IPS DF 4.7 (cell line): Measurements from ENCODE around the gene GPR4.

Experiments
- DNase-seq: peaks from one replicate; pipeline ENCODE4 v3.0.0-alpha.2; 2013; ENCODE audit warnings: low spot score; ENCODE audit errors: extremely low read depth

The GPR4 gene

DNA sequence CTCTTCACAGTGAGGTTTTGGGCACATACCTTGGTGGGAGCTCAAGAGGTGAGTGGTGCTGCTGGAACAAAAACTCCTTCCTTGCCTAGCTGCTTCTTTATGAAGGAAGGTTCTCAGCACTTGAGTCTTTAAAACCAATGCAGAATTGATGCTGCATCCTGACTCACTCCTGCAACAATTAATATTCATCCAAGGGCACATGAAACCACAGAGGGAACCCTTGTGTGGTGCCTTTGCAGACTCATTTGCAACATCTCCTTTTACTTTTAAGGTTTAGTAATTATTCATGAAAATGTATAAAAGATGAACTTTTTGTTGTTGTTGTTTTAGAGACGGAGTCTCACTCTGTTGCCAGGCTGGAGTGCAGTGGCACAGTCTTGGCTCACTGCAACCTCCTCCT is 47.5 kb downstream of the GPR4 start:
- no peak for DNase-seq

DNA sequence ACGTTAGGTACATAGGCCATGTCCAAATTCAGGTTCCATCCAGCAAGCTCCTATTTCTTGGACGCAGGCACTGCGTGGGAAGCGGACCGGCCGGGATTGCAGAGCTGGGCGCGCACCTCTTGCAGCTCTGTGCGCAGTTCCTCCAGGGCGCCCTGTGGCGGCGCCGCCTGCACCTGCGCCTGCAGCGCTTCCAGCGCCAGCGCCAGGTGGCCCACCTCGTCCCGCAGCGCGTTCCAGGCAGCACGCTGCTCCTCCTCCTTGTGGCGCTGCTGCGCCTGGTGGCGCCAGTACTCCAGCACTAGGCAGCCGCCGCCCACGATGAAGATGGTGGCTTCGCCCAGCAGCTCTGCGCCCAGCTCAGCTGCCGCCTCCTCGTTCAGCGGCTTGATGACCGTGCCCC is 48.5 kb downstream of the GPR4 start:
- no peak for DNase-seq

DNA sequence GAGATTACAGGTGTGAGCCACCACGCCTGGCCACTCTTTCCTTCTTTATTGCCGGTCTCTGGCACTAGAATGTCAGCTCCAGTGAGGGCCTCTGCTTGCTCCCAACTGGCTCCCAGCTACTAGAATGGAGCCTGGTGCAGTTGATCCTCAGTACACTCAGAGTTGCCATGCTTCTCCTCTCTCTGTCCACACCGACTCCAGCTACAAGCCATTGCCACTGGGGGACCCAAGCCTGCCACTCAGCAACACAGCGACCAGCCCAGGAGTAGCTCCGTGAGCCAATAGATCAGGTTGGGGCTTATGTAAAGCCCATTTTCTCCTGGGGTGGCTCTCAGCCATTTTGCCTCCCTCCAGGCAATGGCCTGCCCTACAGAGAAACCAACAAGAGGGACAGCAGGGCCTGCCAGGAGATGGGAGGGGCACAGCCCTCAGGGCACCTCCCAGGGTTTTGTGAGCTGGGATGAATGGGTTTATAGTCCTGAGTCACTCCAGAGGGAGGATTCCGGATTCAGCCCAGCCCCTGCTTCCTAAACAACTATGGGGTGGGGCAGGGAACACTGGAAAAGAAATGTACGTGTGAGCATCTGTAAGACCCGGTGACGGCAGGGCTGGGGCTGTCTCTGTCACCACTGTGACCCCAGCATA is 53.9 kb downstream of the GPR4 start:
- DNase-seq, result no peak

DNA sequence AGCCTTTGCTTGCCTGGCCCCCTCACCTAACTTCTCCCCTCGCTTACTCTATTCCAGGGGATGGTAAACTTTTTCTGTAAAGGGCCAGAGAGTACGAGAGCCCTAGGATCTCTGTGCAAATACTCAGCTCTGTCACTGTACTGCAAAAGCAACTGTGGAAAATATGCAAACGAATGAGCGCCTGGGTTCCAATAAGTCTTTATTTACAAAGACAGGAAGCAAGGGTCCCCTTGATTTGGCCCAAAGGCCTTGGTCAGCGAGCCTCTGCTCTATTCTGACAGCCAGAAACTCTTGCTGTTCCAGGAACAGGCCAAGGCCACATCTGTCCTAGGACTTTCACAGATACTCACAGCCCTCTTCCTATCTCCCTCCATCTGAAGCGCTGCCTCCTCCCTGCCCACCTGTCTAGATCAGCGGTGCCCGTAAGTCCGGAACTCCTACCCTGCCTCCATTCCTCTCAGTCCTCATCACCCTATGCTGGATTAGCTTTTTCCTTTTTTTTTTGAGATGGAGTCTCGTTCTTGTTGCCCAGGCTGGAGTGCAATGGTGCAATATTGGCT is 54.7 kb downstream of the GPR4 start:
- DNase-seq, result no peak

DNA sequence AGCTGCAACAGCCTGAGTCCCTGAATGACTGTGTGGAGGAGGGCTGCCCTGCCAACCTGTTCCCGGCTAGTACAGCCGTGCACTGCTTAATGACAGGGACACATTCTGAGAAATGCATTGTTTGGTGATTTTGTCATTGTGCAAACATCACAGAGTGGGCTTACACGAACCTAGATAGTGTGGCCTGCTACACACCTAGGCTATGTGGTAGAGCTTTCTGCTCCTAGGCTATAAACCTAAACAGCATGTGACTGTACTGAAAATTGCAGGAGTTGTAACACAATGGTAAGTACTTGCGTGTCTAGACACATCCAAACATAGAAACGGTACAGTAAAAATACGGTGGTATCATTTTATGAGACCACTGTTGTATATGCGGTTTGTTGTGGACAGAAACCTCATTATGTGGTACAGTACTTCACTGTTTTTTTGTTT is 59.8 kb downstream of the GPR4 start:
- DNase-seq, result no peak
